Uterus (tissue), 2 donors: ENCODE measurements around the gene UBE2QL1.

Experiments
- POLR2A ChIP-seq, 2 donors: fragments of 450-650 bp; IDR thresholded peaks; one replicate each; pipeline ENCODE4 v1.6.1; 2016; ENCODE audit warnings: antibody characterized with exemption in 2 of 2, mild to moderate bottlenecking in 1 of 2, moderate library complexity in 1 of 2
- TF ChIP-seq, protein P1 (sequence below), 4 experiments: fragments of 200-600 bp in 2 of 4; fragments of 450-650 bp in 2 of 4; sonication (generic) in 2 of 4; IDR thresholded peaks; one replicate each; pipeline ENCODE4 v1.5.1; 2016 to 2019; ENCODE audit warnings: antibody characterized with exemption in 4 of 4, mild to moderate bottlenecking in 2 of 4, moderate library complexity in 1 of 4

- TF ChIP-seq, protein P1, sequence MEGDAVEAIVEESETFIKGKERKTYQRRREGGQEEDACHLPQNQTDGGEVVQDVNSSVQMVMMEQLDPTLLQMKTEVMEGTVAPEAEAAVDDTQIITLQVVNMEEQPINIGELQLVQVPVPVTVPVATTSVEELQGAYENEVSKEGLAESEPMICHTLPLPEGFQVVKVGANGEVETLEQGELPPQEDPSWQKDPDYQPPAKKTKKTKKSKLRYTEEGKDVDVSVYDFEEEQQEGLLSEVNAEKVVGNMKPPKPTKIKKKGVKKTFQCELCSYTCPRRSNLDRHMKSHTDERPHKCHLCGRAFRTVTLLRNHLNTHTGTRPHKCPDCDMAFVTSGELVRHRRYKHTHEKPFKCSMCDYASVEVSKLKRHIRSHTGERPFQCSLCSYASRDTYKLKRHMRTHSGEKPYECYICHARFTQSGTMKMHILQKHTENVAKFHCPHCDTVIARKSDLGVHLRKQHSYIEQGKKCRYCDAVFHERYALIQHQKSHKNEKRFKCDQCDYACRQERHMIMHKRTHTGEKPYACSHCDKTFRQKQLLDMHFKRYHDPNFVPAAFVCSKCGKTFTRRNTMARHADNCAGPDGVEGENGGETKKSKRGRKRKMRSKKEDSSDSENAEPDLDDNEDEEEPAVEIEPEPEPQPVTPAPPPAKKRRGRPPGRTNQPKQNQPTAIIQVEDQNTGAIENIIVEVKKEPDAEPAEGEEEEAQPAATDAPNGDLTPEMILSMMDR (IDR thresholded peaks at IDR 0.05) = no peak
- no peak for TF ChIP-seq POLR2A (IDR thresholded peaks at IDR 0.05)
Measured at GRCh38 chr5:6424110-6424659, 24.5 kb upstream of the UBE2QL1 start.
